Measurements from ENCODE around the gene TMBIM4. TPM values are rescaled to one million over a fixed set of nuclear protein-coding genes. Genes with fewer than 3 reads are reported as not detected.

Gene TMBIM4
- total RNA-seq, 1 experiment from 2014 or later = 18.4 TPM

DNA sequence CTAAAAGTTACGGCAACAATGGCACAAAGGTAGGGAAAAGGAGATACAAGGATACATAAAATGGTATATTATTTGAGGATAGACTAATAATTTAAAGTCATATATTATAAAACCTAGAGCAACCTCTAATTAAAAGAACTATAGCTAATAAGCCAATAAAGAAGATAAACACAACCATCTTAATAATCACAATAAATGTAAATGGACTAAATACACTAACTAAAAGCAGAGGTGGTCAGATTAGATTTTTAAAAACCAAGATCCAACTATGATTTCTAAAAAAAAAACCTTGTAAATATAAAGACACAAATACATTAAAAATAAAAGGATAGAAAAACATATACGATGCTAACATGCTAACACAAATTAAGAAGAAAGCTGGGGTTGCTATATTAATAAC lies 28.5 kb downstream of the TMBIM4 start:
- no peak overlapping the region for H4K91ac ChIP-seq (ENCODE audit: insufficient read length, low read depth, low read length)
- H3K27me3 ChIP-seq (ENCODE audit: insufficient read depth, low read length) = no peaks in the 10 kb centered on the region
- no peak overlapping the region for H3K14ac ChIP-seq (ENCODE audit: insufficient read depth, low read length)
- no peak overlapping the region for H2BK20ac ChIP-seq (ENCODE audit: low read depth, low read length, poor library complexity, severe bottlenecking)
- H3K36me3 Mint-ChIP-seq (ENCODE audit: insufficient read depth in 1 of 3, low read depth in 3 of 3) = peaks cover 24 to 48% (median 44%) of the 10 kb centered on the region in 3 experiments
- no peak overlapping the region for H3K27ac ChIP-seq (ENCODE audit: insufficient read length, low read depth, low read length)
- H3K18ac ChIP-seq (ENCODE audit: insufficient read length, low read depth, low read length) = no peak overlapping the region
- H2BK120ac ChIP-seq (ENCODE audit: low read depth, low read length, poor library complexity, severe bottlenecking) = no peak overlapping the region
- no peak overlapping the region for H3K9ac ChIP-seq (ENCODE audit: extremely low read depth, insufficient read length, low read length)
- H2BK15ac ChIP-seq (ENCODE audit: low read depth, low read length) = no peak overlapping the region
- no peak overlapping the region for H3K27ac Mint-ChIP-seq
- peaks cover 5% of the 10 kb centered on the region in 2 experiments for H3K4me1 Mint-ChIP-seq
- H3K9me3 ChIP-seq (ENCODE audit: control insufficient read depth, low read depth, low read length) = no peaks in the 10 kb centered on the region
- no peaks in the 10 kb centered on the region for H3K4me1 ChIP-seq (ENCODE audit: insufficient read depth, low read length)
- no peak overlapping the region for H4K8ac ChIP-seq (replicated peaks; ENCODE audit: insufficient read length, low read depth, low read length)
- no peak overlapping the region for H3T11ph ChIP-seq (ENCODE audit: low read length)
- H3K4ac ChIP-seq (ENCODE audit: low read depth, low read length) = no peak overlapping the region
- no peak overlapping the region for H2AK5ac ChIP-seq (ENCODE audit: insufficient read length, low read length)
- DNase-seq = no peak
- no peak overlapping the region for H3K56ac ChIP-seq (ENCODE audit: insufficient read length, low read depth, low read length)
- no peak overlapping the region for H4K5ac ChIP-seq (ENCODE audit: insufficient read length, low read depth, low read length)
- WGBS (ENCODE audit: extremely low coverage, insufficient read length, low lambda C conversion rate) = no CpG with 5 or more reads among the region's 2 CpGs
- no peak overlapping the region for H2BK5ac ChIP-seq (ENCODE audit: insufficient read length, low read length)
- H2AFZ ChIP-seq (ENCODE audit: low read length) = no peak overlapping the region
- no peaks in the 10 kb centered on the region for H3K79me1 ChIP-seq (ENCODE audit: insufficient read depth, low read depth, low read length, poor library complexity, severe bottlenecking)
- H4K20me1 ChIP-seq (ENCODE audit: control insufficient read depth, insufficient read depth, insufficient read length) = no peaks in the 10 kb centered on the region
- no peak overlapping the region for H3K23ac ChIP-seq (ENCODE audit: insufficient read length, low read depth, low read length)
- H3K4me3 Mint-ChIP-seq = no peak overlapping the region
- H3K27me3 Mint-ChIP-seq (ENCODE audit: low read depth) = peaks cover 2% of the 10 kb centered on the region
- peaks cover 31 to 32% of the 10 kb centered on the region in 2 experiments for H3K9me3 Mint-ChIP-seq
- no peaks in the 10 kb centered on the region for H3K79me2 ChIP-seq (ENCODE audit: insufficient read depth, low read length)
- H2BK12ac ChIP-seq (ENCODE audit: insufficient read length, low read depth, low read length) = no peak overlapping the region
- no peaks in the 10 kb centered on the region for H3K23me2 ChIP-seq (ENCODE audit: insufficient read length, low read depth, low read length, poor library complexity, severe bottlenecking)
- TF ChIP-seq, protein P1, sequence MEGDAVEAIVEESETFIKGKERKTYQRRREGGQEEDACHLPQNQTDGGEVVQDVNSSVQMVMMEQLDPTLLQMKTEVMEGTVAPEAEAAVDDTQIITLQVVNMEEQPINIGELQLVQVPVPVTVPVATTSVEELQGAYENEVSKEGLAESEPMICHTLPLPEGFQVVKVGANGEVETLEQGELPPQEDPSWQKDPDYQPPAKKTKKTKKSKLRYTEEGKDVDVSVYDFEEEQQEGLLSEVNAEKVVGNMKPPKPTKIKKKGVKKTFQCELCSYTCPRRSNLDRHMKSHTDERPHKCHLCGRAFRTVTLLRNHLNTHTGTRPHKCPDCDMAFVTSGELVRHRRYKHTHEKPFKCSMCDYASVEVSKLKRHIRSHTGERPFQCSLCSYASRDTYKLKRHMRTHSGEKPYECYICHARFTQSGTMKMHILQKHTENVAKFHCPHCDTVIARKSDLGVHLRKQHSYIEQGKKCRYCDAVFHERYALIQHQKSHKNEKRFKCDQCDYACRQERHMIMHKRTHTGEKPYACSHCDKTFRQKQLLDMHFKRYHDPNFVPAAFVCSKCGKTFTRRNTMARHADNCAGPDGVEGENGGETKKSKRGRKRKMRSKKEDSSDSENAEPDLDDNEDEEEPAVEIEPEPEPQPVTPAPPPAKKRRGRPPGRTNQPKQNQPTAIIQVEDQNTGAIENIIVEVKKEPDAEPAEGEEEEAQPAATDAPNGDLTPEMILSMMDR (conservative IDR thresholded peaks at IDR 0.05) = no peak
- no peak overlapping the region for H3K4me2 ChIP-seq (ENCODE audit: insufficient read depth, insufficient read length, low read length)
